ENCODE data around the gene GPT2.
"Not testable (repeated sequence)": the region's sequence is repeated elsewhere in the genome, so short reads cannot be mapped to it uniquely, and the experiment has no call there.

GPT2 gene

GRCh38 chr16:46866286-46866685 lies 17.9 kb upstream of the GPT2 start:
- DNase-seq = no peak

DNA sequence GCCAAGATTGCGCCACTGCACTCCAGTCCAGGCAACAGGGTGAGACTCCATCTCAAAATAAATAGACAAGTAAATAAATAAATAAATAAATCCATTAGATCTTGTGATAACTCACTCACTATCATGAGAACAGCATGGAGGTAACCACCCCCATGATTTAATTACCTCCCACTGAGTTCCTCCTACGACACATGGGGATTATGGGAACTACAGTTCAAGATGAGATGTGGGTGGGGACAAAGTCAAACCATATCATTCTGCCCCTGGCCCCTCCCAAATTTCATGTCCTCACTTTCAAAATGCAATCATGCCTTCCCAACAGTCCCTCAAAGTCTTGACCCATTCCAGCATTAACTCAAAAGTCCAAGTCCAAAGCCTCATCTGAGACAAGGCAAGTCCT lies 16.7 kb upstream of the GPT2 start:
- DNase-seq = not testable (repeated sequence)

GRCh38 chr16:46868891-46869290 lies 15.3 kb upstream of the GPT2 start:
- not testable (repeated sequence) for DNase-seq

DNA sequence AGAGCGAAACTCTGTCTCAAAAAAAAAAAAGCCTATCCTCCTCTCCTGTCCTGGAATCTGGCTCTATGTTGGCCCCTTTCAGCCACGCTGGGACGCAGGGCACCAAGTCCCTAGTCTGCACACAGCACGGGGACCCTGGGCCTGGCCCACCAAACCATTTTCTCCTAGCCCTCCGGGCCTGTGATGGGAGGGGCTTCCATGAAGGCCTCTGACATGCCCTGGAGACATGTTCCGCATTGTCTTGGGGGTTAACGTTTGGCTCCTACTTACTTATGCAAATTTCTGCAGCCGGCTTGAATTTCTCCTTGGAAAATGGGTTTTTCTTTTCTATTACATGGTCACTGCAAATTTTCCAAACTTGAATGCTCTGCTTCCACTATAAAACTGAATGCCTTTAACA lies 12.6 kb upstream of the GPT2 start:
- no peak for DNase-seq

DNA sequence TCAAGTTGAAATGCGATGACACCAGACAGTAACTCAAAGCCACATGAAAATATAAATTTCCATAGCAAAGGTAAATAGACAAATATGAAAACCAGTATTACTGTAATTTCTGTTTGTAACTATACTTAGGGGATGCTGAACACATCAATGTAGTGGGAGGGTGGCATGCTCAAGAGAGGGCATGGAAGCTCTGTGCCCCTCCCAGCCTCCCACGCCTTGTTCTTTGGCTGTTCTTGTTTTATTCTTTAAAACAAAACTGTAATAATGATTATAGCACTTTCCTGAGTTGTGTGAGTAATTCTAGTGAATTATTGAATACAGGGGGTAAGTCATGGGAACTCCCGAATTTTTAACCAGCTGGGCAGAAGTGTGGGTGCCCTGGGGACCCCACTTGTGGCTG lies 11.0 kb upstream of the GPT2 start:
- DNase-seq = no peak

DNA sequence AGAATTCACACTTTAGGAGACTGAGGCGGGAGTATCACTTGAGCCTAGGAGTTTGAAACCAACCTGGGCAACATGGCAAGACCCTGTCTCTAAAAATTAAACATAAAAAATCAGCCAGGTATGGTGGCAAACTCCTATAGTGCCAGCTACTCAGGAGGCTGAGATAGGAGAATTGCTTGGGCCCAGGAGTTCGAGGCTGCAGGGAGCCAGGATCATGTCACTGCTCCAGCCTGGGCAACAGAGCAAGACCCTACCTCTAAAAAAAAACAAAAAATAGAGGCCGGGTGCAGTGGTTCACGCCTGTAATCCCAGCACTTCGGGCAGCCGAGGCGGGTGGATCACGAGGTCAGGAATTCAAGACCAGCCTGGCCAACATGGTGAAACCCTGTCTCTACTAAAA lies 8.9 kb upstream of the GPT2 start:
- DNase-seq = no peak

DNA sequence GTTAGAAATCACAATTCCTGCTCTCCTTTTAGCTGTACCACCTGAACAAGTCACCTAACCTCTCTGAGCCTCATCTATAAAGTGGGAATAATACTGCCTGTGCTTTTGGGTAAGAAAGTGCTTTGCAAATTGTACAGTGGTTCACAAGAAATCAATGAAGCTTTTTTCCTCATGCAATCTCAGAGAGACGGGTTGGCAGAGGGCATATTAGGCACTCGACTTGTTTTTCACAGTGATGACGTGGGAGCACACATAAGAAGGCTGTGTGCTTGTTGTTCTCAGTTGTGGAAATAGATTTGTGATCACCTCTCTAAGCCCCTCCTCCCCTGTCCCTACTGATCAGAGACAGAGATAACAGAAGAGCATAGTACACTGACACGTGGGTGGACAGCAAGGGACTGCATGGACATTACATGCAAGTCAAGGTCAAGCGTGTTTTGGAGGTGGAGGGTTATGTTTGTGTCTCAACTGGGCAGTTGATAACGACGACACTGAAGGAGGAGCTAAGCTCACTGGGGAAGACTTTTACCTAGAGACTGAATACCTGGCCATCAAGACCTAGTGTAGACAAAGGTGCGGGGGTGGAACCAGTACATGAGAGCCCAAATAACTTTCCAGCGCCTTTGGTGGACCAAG lies 1.7 kb upstream of the GPT2 start:
- no peak for DNase-seq

GRCh38 chr16:46882940-46883307 lies 1.2 kb upstream of the GPT2 start:
- no peak for DNase-seq

DNA sequence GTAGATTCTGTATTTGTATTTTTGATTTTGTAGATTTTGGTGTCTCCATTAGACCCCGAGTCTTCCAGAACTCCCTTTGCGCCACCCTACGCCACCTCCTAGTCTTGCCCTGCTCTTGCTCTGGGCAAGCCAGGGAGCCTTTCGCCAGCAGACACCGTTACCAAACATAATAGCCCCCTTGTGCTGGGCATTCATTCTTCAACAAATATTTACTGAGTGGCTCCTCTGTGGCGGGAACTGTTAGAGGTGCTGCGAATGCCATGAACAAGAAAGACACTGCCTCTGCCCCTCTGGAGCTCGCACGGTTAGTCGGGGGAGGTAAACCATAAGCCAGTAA lies 841 bp upstream of the GPT2 start:
- DNase-seq = peak in 7 of 14 donors; percentile 55 to 80 (median 69)

- DNase-seq = peak in 10 of 14 donors; percentile 23 to 85 (median 47)
These were observed 541 bp downstream of the GPT2 start for GRCh38 chr16:46884513-46885293.

GRCh38 chr16:46885960-46886763 lies 2.0 kb downstream of the GPT2 start:
- peak in 7 of 14 donors; percentile 38 to 63 (median 49) for DNase-seq

DNA sequence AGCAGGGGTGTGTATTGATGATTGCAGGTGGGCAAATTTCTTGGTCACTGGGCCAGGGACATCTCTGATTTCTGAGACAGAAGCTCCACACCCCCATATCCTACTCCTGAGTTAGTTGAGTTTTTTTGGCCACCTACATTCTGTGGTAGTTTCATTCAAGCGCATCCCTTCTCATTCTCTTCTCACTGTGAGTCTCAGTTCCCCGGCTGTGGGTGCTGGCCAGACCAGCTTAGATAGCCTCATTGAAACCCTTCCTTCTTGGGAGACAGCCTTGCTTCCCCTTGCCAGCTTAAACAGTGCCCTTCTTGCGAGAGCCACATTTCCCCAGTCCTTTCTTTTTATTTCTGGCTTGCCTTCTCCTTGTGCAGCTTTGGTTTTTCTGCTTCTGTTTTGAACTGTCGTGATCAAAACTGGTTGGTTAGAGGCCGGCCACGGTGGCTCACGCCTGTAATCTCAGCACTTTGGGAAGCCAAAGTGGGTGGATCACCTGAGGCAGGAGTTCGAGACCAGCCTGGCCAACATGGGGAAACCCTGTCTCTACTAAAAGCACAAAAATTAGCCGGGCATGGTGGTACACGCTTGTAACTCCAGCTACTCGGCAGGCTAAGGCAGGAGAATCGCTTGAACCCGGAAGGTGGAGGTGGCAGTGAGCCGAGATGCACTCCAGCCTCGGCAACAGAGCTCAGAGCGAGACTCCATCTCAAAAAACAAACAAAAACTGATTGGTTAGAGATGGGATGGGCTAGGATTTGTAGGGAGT lies 2.8 kb downstream of the GPT2 start:
- peak in 2 of 14 donors; percentile 25 to 31 for DNase-seq

DNA sequence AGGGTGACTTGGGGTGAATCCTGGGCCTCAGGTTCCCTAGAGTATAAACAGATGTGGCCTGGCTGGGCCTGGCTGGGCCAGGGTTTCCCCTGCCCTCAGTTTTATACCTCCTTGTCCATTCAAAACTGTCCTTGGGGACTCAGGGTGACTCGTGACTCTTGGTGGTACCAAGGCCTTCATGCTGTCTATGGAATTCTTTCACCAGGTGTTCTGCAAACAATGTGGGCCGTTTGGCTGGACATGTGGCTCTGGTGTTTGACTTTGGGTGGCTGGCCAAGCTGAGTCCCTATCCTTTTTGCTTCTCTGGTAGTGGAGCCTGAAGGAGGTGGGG lies 3.3 kb downstream of the GPT2 start:
- no peak for DNase-seq

DNA sequence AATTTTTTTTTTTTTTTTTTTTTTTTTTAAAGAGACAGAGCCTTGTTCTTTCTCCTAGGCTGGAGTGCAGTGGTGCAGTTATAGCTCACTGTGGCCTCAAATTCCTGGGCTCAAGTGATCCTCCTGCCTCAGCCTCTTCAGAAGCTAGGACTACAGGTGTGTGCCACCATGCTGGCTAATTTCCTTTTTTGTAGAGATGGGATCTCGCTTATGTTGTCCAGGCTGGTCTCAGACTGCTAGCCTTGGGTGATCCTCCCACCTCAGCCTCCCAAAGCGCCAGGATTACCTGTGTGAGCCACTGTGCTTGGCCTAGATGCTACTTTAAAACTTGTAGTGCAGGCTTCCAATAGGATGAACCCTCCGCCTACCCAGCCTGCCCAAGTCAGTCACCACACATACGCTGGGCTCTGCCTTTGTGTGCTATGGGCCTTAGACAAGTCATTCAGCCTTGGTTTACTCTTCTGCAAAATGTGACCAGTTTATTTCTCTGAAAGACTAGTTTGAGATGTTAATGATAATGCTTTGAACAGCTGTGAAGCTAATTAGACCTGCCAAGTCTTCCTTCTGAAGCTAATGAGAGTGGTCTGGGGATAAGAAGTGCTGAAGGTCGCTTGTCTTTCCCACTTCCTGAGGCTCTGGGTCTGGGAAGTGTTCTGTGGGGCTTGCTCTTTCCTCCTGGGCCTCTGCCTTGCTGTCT lies 5.2 kb downstream of the GPT2 start:
- no peak for DNase-seq

DNA sequence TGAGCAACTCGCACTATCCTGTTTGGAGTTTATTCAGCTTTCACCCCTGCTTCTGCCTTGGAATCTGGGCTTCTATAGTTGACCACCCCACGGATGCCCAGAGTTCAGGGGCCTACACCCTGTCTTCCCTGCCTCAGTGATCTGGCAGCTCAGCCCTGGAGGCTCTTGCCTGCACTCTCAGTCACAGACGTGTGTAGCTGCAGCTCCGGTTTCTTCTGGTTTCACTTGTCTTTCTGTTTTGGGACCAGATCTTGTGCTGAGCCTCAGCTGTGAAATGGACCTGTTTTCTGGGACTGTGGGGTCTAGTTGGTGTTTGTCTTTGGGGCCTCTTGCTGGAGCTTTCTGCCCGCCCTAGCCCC lies 5.8 kb downstream of the GPT2 start:
- DNase-seq = no peak

GRCh38 chr16:46891910-46892309 lies 7.7 kb downstream of the GPT2 start:
- DNase-seq = no peak

DNA sequence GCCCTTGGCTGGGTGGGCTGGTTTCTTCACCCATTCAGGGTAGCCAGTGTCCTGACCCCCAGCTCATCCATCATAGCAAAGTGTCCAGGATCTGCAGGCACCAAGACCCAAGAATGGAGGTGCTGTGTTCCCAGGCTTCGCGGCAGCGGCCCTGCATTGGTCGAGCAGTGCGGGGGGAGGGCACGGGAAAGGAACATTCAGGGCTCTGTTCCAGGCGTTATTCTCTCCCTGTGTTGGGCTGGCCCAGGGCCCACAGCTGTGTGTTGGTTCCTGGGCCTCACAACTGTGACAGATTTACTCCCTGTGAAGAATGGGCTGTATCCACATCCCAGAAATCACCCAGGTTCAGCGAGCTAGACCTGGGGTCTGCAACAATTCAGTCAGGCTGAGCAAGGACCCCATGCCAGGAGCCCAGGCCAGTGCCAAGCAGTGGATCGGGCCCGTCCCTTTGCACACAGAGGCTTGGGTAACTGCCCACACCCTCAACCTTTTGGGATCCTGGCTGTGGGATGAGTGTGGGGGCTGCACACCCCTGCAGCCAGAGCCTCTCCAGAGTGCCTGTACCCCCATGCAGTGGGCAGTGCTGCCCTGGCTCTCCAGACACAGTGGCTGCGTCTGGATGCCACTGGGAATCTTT lies 10.0 kb downstream of the GPT2 start:
- DNase-seq = peak in 11 of 14 donors; percentile 21 to 76 (median 56)

DNA sequence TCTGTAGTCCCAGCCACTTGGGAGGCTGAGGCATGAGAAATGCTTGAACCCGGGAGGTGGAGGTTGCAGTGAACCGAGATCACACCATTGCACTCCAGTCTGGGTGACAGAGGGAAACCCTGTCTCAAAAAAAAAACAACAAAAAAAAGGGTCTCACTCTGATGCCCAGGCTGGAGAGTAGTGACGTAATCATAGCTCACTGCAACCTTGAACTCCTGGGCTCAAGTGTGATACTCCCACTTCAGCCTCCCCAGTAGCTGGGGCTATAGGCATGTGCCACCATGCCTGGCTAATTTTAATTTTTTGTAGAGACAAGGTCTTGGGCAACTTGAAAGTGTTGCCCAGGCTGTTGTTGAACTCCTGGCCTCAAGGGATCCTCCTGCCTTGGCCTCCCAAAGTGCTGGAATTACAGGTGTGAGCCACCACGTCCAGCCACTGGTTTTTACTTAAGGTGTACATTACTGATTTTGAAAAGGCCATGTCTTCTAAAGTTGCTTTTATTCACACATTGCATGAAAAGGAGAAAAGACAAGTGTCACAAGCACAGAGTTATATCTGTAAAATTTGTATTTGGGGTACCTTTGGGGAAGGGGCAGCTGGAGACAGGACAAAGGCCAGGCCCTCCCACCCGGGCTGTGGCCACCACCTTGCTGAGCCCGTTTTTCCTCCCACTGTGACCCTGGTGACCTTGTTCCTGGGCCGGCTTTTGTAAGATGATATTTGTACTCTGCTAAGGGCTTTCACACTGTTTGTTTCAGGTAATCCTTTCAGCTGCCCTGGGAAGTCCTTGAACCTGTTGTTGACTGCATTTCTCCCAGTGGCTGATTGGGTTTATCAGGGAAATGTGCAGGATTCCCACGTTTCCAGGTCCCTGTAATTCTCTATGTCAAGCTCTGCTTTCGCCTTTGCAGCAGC lies 11.5 kb downstream of the GPT2 start:
- no peak for DNase-seq

GRCh38 chr16:46896314-46896968 lies 12.3 kb downstream of the GPT2 start:
- DNase-seq = no peak

DNA sequence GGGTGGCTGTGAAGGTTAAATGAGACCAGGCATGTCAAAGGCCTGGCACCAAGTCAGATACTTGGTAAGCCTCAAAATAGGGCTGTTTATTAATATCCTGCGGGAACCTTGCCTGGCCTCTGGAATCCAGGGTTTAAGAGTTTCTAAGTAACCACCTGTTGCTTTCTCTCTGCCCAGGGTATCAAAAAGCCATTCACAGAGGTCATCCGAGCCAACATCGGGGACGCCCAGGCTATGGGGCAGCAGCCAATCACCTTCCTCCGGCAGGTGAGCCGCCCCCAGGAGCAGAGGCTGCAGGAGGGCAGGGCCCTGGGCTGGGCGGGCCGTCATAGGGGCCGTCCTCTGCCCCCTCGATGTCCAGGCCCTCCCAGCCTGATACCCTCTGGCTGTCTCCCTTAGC lies 13.3 kb downstream of the GPT2 start:
- DNase-seq = no peak
